HG03025 (cell line): ENCODE measurements around the gene TNIK.
"Not testable (repeated sequence)": the region's sequence is repeated elsewhere in the genome, so short reads cannot be mapped to it uniquely, and the experiment has no call there.

Experiments
- ATAC-seq: cut with Tn5 transposase; IDR thresholded peaks from one replicate; pipeline ENCODE4 v1.9.1; 2021; ENCODE audit warnings: mild to moderate bottlenecking, moderate library complexity; ENCODE audit not compliant: unreplicated experiment, low FRiP score

TNIK gene

DNA sequence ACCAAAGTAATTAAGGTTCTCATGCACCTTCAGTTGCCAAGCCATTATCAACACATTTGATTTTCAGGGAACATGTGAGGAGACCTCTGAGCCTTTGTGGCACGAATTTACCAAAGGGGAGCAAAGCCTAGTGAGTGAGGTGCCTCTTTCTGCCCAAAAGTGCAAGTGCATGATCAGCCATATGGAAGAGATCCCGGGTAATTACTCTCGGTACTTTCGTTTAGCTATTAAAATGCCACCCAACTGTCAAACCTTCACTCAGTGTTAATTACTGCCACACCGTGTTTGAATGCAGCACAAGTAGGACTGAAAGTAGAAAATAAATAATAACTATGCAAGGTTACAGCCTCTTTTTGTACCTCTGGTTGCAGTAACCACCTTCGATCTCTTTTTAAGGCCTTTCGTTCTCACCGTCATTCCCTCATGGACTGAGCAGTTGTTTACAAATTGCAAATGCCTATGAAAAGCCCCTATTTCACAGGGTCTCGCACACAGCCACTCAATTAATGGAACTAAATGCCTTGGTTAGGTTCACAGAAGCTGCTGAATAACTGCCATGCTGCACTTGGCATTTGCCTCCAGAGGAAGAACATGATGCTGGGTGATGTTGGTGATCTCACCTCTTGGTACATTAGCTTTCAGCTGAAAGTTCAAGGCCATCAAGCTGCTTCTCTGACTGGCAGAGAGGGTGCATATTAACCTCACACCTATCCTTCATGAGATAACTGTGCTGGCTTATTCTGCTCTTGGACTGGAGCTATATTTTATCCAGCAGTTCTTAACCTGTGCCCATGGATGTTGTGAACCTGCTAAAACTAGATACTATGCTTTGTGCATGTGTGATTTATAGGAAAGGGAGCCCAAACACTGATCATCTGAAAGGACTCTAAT is 69.9 kb downstream of the TNIK start:
- no peak for ATAC-seq

DNA sequence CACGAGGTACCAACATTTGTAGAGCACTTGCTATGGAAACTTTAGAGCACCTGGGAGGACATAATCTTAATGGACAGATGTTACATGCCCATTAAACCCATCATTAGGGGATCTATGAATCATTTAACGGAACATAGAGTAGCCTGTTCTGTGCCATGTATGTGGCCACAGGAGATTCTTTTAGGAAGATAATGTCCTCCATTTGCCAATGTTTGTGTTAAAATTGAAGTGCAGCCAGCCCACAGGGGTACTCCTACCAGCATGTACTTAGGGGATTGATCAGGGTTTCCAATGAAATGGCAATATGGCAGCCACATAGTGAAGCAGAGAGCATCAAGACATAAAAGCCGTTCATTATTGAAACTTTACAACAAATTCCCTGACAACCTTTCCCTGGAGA is 70.7 kb downstream of the TNIK start:
- ATAC-seq = no peak

DNA sequence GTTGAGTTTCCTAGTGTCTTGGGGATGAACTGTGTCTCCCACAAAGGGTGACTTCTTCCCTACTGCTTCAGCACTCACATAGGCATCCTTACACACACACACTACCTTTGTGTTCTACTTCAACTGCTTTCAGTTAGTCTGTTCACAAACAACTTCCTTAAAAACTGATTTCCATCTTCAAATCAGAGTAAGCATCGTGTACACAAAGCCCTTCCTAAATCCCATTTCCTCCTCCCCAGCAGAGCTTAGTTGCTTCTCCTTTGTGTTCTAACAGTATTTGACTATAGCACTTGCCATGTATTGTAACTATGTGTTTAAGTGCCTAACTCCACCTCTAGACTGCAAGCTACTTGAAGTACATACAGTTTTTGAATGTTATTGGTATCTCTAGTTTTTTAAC is 71.7 kb downstream of the TNIK start:
- ATAC-seq = no peak

DNA sequence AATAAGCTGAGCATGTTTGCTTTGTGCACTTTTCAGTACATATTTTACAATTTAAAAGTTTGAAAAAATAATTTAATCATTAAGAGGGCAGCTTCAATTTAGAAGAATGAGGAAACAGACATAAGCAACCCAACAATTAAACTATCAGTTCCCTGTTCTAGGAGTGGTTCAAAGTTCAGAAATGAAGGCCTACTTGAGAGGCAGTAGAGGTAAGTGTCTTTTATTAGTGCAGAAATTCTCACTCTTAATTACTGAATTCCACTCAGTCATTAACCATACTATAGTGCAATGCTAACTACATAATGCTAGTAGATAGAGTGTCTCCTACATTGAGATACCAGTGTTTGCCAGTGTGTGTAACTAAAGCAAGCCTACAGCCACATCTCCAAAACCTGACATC is 73.1 kb downstream of the TNIK start:
- no peak for ATAC-seq

DNA sequence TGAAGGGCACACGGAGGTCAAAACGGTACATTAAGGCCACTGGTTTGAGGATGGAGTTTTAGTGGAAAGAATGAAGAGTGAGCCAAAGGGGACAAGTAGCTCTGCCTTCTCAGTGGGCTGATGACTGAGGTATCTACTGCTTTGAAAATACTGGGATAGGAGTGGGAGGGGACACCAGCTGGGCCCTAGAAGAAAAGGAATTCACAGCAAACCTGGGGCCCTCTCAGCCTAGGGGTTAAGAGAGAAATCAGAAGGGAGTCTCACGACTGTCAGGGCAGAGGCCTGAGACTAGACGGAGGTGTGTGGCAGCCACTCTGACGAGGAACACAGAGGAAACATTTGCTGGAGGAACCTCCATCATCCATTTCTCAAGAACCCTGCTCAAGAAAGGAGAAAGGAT is 75.1 kb downstream of the TNIK start:
- ATAC-seq = no peak

DNA sequence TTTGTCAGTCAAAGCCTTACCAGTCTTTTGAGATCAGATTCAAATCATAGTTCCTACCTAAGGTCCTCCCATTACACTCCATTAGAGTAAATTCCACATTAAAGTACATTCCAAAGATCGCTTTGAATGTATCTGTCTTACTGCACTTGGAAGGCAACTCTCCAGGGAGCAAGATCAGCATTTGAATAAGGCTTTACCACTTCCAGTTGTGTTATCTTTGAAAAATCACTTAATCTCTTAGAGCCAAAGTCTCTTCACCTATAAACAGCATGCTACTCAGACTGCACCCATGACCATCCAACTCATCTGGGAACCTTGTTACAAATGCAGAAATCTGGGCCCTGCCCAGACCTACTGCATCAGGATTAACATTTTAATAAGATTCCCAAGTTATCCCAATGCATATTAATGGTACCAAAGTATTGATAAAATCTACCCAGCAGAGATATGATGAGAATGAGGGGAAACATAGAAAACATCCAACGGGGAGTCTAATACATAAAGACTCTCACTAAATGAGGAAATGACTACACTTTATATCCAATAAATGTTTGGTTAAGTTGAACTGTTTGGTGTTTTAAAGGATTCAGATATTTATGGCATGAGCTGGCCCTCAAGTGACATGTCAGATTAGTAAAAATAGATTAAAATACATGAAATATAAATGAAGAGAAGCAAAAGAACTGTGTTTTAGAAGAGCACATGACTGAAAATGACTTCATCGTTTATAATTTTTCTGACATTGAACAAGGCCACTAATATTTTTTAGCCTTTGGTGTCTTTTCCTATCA is 75.9 kb downstream of the TNIK start:
- no peak for ATAC-seq

DNA sequence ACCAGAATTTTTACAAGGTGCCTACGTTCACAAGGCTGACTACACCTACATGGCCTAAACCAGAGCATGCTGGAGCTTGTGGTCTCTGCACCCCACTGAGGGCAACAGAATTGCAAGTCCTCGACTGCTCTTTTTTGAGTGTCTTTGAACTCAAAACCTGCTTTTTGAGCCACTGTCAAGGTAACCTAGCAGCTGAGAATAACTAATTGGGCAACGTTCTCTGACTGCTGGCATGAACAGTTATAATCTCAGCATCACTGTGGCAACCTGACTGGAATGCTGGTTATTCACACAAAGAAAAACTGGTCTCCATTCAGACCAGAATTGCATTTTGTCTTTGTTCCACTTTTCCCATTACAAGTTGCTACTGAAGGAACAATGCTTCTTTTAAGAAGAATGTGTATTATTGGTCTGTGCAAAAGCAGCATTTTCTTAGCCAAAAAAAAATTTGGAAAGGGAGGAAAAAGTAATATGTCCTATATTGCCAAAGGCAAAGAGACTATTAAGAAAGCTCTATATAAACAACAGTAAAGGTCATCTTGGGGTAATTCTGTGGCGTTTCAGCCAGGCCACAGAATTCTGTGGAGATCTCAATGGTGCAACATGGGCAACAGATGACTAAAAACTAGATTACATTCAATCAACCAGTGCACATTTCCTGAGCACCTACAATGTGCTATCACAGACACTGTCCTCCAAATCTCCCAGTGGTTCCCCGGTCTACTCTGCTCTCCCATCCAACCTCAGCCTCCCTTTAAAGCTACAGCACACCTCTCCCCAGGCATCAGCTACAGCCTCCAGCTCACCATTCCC is 76.8 kb downstream of the TNIK start:
- ATAC-seq = no peak

DNA sequence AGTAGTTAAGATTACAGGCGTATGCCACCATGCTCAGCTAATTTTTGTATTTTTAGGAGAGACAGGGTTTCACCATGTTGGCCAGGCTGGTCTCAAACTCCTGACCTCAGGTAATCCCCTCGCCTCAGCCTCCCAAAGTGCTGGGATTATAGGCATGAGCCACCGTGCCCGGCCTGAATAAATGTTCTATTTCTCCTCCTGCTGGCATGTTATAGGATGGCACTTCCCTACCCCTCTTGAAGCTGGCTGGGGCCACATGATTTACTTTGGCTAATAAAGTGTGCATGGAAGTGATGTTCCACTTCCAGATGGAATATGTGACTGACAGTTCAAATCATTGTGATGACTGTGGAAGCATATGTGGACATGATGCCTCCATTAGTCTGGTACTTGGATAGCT is 77.9 kb downstream of the TNIK start:
- ATAC-seq = not testable (repeated sequence)

DNA sequence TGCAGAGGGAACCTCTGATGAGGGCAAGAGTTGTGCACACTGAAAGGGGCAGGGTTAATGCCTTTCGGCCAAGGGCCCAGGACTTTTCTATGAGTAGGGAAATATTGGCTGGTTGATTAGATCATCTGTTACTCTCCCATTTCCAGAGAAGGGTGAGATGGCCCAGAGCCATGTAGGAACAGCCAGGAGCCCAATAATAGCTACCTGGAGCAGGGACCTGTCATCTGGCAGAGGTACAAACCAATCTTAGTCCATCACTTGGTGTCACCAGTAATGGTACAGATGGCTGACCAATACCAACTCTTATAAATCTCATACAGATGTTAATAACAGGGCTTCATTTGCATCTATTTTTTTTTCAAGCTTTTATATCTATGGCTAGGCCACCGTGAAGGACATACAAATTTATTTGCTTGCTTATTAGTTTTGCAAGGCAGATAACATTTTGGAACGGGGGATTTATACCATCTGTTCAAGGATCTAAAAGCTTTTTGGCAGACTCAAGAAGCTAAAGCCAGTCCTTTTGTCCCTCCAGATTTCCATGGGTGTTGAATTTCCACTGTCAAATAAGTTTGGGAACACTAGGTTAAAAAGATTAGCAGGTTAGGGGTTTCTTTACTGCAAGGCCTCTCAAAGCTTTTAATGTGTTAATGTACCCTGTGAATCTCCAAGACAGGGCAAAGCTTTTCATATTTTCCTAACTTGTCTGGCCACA is 79.3 kb downstream of the TNIK start:
- ATAC-seq = no peak

DNA sequence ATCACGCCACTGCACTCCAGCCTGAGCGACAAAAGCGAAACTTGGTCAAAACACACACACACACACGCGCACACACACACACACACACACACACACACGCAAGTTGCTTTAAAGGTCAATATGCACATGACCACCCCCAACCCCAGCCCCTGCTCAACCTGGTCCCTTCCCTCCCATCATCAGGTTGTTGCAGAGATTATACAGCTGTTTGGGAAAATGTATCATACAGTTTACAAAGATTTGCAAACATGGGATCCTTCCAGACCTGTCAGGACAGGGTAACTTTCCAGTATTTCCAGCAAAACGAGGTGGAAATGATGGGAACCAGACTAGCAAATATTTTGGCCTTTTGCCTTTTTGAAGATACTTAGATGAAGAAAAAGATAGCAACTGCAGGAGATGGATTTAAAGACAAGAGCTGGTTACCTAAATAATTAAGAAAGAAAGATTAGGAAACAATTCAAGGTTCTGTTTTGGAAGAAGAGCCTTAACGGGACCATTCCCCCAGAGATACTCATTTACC is 80.2 kb downstream of the TNIK start:
- ATAC-seq = no peak

DNA sequence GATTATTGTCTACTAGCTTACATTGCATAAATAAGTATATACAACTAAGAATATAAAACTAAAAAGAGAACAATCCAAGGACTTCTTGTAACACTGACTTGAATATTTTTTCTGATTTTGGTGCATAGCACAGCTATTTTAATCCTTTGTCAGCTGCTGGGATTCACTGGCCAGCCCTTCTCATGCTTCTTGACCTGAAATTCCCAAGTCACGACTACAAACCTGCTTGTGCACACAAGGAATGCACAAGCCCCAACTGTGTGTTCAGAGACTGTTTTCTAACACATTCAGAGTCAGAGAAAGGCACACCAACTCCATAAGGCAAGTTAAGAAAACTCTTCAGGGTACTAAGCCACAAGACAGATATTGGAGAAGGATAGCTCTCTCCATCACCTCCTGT is 80.9 kb downstream of the TNIK start:
- ATAC-seq = no peak

DNA sequence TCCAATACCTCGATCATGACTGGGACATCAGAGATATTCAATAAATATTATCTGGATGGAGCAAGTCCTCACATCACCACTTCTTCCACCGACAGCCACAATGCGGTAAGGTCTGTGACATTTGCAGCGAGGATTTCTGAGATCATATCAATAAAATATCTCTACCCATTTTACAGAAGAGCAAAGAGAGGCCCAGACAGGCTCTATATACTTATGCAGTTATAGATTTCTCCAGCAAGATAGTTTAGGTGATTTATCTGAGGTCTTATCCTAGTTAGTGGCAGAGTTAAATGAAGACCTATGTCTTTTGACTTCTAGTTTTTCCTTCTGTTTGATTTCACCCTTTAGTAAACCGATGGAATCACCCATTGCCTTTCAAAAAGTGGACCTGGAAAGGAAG is 81.6 kb downstream of the TNIK start:
- no peak for ATAC-seq

DNA sequence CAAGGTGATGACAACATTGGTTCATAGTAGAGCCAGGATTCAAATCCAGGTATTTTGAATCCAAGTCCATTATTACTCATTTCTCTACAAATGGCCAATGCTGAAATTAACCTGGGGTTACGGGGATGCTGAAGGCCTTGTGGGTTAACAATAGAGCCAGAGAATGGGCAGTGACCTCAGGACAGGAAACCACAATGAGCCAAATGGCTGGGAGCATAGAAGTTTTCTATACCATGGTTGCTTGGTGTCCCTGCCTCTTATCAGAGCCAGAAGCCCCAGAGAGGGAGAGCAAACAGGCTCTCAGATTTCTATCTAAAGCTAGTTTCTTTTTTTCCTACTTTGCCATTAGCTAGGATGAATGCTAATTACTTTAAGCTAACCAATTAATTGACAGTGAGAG is 82.3 kb downstream of the TNIK start:
- ATAC-seq = no peak

DNA sequence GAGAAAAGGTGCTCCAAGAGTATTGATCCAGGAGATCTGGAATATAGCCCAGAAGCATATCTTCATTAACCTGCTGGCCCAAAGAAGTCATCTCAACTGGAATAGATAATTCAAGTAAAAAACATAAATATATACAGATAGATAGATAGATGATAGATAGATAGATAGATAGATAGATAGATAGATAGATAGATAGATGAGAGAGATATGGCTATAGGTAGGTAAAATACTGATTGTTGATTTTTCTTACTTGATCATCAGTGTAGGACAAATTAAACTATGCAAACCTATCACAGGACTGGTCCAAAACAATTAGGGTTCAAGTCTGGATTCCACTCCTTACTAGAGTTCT is 83.6 kb downstream of the TNIK start:
- no peak for ATAC-seq

DNA sequence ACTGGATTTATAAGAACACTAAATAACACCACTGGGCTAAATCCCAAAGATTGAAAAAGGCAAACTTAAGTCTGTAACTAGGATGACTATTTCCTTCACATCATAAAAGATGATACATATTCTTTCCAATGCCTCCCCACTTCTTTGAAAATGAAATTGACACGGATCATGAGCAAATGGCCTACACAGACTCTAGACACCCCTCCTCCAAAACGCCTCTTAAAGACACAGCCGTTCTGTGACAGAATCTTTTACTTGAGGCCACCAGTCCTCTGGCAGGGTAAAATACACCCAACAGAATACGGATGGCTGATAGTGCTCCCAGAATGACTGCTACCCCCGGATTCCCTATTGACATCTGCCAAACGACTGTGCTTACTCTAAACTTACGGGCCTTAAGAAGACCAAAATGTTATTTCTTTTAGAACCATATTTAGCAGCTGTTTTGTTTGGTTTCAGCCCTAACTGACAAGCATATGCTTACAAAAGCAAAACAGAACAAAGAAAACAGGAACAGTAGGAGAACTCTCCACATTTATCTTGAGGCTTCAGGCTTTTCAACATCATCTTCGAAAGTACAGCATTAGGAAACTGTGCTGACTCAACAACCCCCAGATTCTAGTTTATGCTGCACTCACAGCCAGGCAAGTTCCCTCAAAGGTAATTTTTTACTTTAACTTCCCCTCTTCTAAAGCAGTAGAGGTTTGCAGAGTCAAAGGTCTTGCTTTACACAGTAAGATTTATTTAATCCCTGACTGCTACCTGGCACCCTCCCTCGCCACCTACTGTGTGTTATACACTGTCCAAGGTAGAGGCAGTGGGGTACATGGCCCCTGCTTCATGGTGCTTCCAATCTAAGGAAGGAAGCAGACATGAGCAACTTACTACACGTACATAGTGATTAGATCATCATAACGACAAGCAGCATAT is 84.3 kb downstream of the TNIK start:
- no peak for ATAC-seq

DNA sequence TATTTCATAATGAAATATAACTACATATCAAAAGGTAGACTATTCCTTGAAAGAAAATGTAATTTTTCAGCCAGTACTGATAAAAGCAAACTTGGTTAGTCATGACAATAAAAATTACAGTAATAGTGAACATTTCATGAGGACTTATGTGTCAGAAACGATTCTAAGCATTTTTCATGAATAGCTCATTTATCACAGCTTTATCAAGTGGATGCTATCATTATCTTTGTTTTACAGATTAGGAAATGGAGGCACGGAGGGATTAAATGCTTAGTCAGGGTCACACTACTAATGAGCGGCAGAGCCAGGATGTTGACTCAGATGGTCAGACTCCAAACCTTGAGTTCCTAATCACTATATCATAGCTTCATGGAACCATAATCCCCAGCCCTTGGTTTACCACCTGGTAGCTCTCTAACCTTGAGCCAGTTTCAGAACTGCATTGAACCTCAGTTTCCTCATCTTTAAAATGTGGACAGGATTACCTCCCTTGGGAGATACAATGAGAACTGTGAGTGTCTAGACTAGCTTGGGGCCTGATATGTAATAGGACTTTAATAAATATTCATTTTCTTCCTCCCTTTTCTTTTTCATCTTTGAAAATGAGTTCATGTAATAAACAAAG is 85.4 kb downstream of the TNIK start:
- no peak for ATAC-seq

DNA sequence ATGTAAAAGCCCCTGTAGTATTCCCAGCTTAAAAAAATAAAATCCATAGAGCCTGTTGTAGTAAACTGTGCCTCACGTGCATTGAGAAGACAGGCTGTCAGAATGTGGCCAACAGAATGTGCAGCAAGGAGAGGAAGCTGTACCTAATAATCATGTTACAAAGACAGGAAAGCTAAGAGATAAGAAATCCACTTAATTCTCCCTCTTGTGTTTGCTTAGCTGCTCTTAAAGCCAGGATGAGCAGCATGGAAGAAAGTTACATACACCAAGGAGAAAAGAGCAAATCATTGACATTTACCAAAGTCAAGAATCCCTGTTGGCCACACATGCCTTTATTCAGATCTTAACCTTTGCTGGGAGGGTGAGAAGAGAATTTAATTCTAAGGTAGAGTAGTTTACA is 85.9 kb downstream of the TNIK start:
- ATAC-seq = no peak

DNA sequence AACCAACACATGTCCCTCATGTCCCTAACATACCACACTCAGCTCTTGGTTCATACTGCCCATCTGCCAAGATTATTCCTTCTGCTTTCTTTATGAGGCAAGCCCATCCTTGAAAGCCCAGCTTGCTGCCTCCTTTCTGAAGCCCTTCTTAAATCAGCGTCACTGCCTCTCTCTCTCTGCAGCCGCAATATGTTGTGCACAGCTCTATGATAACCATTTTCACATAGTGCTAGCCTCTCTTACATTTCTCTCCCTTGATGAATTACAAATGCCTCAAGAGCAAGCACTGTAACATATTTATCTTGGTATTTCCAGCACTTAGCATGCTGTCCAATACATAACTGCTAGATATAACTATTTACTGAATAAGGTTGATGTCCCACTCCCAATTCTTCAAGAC is 86.5 kb downstream of the TNIK start:
- no peak for ATAC-seq

DNA sequence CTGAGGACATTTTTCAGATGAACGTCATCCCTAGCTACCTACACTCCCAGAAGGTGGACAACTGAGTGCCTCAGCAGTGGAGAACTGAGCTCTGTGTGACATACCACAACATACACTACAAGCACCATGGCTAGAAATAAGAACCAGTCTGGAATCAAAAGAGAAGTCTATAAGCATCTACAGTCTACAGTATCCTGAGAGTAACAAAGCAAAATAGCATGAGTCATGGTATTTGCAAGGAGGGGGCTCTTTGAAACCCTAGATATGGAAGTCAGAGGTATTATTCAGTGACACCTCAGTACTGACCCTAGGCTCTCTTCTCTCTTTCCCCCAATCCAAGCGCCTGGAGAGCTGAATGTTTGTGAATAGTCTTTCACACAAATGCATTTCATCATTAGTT is 87.5 kb downstream of the TNIK start:
- ATAC-seq = no peak
